Fibroblast of skin of right quadriceps (primary cell): ENCODE data around the gene KCNMB2.

Experiments
- DNase-seq: peaks from one replicate; pipeline ENCODE4 v3.0.0-alpha.2; 2013

KCNMB2 gene

DNA sequence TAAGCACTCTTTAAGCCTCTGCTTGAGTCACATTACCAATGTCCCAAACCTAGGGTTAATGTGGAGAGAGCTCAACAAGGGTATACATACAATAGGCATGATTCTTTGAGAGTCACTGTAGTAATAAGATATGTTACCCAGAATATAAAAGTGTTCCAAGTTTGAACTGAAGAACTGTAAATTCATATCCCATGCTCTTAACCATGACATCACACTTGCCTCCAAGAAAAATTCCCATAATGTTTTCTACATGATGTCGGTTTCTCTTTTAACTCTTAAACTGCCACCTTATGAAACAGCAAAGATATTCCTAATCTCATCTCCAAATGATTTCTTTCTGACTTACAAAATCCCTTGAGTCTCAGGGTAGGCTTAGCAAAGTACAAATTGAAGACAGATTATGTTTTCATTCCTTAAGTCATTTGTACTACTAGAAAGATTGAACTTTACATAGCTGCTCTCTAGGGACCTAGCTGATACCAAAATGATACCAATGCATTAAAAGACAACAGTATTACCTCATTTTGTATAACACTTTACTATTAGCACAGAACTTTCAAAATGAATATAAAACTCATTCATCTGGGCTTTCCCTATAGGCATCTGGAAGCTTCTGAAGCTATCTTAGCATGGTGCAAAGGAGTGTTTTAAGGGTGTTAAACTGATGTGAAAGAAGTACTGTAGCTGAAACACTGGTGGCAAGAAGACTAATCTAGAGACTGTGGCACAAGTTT is 127.1 kb downstream of the KCNMB2 start:
- DNase-seq: no peak

DNA sequence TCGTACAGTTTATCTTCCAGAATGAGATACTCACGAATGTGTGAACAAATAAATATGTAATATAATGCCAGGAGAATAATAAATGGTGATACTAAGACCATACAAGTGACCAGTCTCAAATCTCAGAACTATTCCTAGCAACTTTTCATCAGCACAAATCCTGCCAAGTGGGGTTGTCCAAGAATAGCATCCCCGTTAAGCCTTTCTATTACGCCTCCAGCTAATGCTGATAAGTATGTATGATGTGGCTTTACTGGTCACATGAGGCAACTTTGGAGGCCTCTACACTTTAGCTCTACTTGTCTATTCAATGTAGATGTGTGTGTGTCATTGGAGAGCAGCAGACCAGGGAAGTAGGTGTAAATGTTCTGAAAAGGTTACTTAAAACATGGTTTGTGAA is 129.5 kb downstream of the KCNMB2 start:
- DNase-seq: no peak

DNA sequence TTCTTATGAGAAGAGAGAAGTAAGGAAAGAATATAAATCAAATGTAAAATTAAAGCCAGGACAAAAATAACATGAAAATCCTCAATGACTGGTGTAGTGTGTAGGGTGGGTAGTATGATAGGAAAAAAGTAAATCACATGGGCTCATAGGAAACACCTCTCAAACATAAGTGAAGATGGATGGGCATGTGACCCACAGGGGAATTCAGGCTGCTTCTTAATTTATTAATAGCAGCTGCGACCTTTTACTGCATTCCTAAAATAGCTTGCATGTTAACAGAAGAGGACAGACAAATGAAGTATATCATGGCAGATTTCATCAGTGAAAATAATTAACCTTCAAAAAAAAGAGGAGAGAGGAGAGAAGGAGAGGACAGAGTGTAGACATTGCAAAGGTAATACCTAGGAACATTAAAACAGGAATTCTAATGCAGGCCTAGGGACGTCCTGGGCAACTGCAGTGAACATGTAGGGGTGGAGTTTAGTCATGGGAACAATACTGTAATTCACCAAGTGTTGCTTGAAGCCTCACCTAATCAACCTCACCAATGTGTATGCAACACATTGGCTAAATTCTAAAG is 132.9 kb downstream of the KCNMB2 start:
- peak; percentile 37 for DNase-seq

DNA sequence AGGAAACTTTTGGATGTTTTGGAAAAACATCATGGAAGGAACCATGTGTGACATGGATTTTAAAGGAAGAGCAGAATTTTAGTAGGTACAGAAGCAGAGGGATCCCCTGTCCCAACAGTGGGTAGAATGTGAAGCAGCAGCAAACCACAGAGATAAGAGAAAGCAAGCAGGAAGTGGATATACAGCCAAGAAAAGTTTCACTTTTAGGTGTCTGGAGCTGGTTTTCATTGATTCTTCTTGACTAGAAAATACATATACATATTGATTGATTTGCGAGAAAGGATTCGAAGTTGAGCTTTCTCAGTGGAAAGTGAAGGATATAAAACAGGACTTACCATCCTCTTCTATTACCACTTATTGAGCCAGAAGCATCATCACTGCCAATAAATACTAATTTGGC is 133.5 kb downstream of the KCNMB2 start:
- DNase-seq: no peak

DNA sequence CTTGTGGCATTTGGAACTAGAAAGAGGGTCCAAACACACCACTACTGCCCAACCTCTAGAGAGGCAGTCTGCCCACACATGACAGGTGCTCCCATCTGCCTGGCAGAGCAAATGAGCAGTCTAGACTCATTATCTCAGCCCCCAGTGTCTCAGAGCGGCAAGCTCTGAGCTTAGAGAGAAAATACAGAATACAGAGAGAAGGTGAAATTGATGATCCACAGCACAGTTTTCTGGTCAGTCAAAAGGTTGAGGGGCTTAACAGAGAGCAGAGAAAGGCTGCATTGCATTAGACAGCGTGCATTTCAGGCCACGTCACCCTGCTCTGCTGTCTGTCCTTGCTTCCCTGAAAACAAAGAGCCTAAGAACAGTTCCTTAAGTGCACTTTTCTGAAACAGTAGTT is 135.1 kb downstream of the KCNMB2 start:
- no peak for DNase-seq

DNA sequence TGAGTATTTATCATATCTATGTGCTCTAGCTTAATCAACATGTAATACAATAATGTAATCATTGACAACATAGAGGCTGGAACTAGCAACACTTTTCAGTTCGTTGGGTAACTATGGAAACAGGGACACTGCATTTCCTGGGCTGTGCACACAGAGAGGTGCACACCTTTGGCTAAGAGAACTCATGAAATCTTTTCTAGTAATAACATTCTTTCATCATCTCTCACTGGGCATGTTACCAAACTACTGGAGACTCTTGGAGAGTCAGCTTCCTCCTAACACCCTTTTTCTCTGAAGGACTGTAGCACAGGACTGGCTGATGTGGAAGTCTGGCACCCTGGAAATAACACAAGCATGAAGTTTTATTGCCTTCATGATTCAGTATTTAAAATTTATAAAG is 135.6 kb downstream of the KCNMB2 start:
- DNase-seq: peak; percentile 69

DNA sequence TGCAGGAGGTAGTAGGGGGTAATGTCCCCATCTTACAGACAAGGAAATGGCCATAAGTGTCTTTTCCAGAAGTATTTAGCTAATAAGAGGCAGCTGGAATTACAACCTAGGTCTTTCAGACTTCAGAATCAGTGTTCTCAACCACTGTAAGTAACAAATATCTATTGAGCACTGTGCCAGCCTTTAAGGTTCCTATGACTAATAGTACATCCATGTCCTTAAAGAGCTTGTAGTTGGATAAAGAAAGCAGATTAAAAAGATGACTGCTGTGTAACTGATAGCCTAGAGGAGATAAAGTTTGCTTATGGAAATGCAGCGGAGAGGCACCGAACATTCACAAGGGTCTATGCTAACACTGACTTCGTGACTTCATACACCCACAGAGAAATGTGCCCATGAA is 136.0 kb downstream of the KCNMB2 start:
- peak; percentile 6 for DNase-seq

DNA sequence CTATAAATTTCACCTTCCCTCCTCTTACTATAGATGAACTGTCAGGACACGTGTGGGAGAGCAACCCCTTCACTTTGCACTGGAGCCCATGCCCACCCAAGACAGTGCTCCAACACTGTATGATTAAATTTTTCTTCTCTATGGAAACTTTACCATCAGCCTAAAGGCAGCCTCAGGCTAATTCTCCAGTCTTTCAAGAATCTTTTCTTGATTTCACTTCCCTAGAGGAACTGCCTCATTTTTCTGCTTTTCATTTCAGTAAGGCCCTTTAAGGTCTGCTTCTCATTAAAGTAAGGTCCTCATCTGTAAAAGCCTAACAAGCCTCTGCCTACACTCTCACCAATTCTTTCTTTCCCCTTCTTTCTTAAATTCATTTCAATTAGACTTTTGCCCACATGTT is 137.3 kb downstream of the KCNMB2 start:
- no peak for DNase-seq

DNA sequence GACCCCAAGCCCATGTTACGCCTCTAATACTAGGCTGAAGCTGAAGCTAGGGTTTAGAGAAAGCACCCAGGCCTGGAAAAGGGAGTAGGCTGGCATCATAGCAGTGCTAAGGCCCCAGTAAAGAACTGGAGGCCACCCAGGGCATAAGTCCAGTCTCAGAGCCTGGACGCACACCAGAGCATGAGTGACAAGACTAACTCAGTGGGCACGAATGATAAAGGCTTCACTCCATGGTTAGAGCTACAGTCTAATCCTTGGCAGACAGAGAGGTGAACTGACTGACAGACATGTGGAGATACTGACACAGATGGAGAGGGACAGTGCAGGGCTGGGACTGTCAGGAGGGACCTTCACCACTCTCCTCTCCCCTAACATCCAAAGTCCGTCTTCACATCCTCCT is 139.8 kb downstream of the KCNMB2 start:
- no peak for DNase-seq

DNA sequence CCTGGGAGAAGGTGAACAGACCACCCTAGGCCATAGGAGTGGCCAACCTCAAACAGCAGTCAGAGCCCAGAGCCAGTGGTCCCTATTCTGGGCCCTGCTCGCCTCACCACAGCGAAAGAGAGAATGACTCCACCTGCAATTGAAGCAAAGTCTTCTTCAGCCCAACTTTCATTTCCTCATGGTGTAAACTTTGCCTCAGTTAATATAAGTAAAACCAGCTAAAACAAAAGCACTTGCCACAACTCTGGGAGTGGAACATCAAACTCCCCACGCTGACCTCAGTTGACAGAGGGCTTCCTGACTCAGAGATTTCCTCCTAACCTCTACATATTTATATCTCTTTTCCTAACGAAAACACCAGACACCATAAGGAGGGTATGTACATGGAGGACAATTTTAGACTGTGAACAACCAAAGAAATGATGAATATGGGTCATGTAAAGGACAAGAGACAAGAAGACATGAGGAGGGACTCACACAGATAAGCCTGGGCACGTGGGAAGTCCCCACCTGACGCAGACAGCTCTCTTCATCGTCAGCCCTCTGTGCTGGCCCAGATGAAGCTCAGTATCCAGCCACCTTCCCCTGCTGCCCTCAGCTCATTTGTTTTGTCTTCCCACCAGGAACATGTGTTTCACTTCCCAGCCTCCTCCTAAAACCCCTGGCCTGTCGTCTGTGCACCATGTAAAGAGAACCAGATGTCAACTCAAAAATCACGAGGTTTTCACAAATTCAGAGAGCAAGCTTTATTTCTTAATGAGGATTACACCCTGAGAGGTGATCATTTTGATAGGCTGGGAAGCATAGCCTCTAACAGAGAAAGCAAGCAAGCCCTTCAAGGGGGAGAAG is 140.9 kb downstream of the KCNMB2 start:
- no peak for DNase-seq

DNA sequence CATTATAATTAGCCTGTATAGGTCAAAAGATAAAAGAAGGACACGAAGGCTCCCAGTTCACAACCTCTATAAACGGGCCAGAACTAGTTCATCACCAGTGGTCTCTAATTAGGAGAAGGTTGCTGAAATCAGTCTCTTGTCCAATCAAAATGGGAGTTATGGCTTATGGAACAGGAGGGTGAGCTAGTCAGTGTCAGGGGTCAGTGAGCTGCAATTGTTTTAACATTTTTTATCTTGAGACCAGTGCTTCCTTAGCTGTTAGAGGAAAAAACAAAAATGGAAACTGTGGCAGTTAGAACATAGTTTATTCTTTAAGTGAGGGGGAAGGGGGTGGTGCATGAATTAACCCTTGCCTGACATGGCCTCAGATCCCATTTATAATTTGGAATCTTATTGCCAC is 141.7 kb downstream of the KCNMB2 start:
- DNase-seq: no peak

DNA sequence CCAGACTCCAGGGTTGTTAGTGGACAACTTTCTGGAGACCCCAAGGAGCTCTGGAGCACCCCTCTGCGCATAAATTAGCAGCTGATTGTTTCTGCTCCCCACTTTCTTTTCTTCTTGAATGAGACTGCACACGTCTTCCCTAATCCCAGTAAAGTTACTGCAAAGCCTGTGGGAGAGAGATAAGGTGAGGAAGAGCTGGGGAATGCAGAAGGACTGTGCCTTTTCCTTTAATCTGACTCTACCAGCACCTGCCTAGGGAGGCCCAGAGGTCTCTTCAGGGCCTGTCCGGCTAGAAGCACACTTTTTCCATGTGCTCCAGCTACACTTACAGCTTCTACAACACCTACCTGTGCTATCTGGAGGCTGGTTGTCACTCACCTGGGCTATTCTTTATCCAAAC is 143.8 kb downstream of the KCNMB2 start:
- DNase-seq: no peak

DNA sequence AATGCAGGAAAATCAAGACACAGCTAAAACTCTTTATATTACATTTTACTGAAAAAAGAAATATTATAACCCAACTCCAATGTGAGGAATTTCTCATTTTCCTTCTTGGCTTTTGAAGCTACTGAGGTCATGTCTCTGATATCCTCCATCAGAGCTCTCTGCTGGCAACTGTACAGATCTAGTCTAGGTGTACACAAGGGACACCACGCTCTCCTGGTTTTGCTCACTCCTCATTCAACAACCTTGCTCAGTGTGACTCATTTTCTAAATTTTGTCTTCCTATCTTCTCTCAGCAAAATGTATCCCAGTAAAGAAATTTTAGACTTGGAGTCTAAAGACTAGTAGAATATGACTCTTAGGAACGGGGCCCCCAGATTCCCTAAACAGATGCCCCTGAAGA is 144.3 kb downstream of the KCNMB2 start:
- DNase-seq: no peak

DNA sequence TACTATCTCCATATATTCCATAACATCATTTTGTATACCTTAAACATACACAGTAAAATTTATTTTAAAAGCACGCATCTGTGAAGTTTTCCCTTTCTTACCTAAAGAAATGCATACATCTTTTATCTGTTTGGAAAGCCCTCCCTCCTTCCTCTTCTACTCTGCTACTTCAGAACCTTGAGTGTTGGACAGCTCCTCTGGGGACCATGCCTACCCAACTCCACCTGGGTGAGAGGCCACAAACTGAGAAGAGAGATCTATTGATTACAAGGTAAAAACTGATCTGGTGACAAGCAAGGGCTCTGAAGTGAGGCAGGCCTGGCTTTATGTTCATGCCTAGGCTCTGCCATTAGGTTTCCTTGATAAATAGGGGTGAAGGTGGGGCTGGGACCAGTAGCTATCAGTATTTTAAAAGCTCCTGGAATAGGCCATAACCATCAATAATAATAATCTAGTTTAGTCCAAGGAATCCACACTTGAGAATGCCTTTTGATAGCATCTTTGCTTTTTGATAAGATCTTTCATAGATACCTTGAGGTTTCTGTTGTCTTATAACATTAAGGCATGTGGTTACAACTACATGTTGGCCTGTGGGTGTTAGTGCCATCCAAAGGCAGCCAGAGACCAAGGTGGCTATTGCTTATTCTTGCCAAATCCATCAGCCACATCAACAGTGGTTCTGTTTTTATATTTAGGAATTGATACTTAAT is 148.8 kb downstream of the KCNMB2 start:
- no peak for DNase-seq

DNA sequence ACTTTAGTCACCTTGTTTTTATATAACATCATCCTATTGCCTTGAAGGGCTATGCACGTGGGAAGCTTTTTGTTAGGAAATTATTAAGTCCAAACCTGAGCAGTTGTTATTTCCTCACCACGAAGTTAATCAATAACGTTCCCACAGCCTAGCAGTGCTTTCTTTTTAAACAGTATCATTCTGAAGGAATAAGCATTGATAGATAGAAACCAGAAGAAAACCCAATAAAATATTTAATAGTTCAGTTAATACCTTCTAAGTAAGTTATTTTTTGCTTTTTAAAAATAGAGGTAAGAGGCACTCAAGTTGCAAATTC is 149.3 kb downstream of the KCNMB2 start:
- DNase-seq: no peak

DNA sequence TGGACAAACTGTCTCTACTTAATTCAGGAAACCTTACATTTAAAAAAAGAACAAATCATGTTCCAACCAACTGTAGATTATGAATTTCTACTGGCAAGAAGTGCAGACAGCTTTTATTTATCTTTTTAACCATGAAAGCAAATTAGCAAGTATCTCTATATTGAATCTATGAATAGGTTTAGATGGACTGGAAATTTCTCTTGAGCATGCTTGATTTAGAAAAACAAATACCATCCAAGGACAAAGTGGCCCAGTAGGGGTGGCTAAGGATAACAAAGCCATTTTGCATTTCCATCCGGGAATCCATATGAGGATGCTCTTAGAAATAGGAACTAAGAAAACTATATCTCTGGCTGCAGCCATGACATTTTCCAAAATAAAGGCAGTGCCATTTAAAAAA is 150.6 kb downstream of the KCNMB2 start:
- no peak for DNase-seq

DNA sequence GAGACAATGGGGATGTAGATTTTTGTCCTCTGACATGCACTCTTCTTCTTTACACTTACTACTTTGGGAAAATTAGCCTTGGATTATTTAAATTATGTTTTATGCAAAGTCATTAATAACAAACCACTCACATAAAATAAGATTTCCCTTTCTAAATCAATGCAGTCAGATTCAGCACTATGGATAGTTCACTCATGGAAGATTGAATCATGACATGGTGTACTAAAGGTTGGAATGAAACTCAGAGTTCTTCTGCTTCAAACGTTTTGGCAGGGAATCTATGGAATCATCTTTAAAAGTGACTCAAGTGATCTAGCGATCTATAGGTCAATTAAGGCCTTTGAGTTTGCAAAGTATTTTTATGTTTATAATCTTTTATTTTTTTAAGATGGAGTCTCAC is 154.3 kb downstream of the KCNMB2 start:
- no peak for DNase-seq

DNA sequence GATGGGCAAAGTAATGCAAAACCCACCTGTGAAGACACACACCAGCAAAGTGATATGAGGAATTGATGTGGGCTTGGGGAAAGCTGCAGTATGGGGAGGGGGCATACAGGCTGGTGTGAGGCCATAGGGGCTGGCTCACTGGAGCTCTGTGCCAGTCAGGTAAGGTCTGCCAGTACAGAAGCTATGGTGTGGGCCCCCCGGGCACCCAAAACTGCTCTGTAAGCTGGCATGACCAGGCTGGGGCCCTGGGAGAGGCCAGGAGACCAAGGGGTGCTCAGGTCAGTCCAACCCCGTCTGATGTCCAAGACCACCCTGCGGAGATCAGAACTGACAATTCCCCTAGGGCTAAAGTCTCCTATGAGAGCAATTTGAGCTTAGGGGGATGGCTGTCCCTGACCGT is 163.1 kb downstream of the KCNMB2 start:
- DNase-seq: no peak

DNA sequence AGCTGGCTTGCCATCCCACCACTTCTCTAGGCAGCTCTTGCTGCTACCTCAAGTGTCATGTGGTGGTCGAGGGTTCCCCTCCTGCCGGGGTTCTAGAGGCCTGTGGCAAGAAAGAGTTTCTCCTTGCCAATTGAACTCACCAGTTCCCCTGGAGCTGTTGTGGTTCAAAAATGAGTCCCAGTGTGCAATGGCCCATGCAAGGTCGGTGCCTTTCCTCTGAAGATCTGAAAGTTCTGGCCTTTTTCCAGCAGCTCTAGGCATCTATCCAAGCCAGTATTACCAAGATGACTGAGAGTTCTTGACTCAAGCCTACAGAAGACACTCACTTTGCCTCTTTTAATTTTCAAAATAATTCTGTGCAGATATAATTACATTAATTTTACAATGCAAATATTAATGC is 163.6 kb downstream of the KCNMB2 start:
- DNase-seq: peak; percentile 14

DNA sequence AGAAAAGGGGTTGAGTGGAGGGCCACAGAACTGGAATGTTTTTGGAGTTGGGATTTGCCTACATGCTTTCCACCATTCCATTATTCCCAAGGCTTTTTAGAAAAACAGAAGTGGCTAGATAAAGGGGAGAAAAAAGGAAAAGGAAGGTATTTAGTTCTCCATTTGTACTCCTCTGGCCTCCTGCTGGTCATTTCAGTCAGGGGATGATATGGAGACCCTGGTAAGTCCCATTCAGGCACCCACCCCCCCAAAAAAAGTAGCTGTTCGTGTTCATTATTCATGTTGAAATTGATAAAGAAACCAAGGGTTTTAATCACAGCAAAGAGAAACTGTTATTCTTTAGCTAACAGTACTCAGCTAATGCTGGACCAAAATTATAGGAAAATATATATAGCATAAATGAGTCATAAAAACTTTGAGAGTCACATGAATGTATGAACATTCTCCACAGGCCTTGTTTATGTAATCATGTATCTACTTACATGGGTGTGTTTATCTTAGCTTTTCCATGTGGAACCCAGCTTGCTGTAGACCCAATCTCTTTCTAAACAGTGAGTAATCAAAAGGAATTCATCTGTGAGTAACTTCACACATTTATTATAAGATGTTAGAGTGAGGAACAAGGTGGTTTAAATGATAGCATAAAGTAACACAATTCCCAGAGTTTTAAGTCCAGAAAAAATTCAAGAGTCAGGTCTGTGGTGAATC is 167.2 kb downstream of the KCNMB2 start:
- DNase-seq: peak; percentile 91

DNA sequence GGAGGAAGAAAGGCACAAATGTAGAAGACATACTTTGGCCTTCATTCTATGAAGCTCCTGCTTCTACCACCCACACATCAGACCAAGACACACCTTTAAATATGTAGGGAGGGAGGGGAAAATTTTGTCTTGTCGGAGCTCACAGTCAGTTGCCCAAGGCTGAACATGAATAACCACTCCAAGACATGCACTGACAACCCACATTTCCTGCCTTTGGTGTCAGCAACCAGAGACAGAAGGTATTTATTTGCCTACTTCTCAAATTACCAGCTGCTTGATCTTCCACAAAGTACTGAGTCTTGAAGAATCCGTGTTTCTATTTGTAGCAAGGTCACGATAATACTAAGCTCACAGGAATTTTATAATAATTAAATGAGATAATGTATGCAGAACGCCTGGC is 169.7 kb downstream of the KCNMB2 start:
- DNase-seq: peak; percentile 83

DNA sequence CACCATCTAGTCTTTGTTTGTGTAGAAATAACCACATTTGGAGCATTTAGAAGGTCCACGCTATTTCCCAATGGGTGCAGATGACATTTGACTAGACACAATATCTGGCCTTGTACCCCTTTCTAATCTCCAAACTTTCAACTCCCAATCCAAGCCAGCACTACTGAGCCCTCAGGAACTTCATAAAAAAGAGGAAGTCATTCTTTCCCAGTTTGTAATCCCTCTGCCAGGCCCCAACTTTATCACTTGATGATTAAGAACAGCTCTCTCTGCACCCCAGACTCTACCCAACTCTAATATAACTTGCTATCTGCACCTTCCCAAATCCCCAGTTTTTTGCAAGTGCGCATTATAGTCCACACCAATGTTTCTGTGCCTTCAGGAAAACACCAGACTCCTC is 170.2 kb downstream of the KCNMB2 start:
- DNase-seq: peak; percentile 9
